HUES48 (cell line): ENCODE data around the gene KDM2B.

Experiments
- H3K27ac ChIP-seq: one replicate; pipeline ENCODE4 v1.7.0; 2013; ENCODE audit warnings: low read depth, low read length, inconsistent platforms
- H3K27me3 ChIP-seq: 2 replicates; pipeline ENCODE4 v1.6.1; 2013; ENCODE audit warnings: mild to moderate bottlenecking, low read length; ENCODE audit not compliant: control insufficient read depth, insufficient read depth
- H3K36me3 ChIP-seq: 2 replicates; pipeline ENCODE4 v1.6.1; 2013; ENCODE audit warnings: low read length; ENCODE audit not compliant: control insufficient read depth, insufficient read depth
- H3K4me1 ChIP-seq: 2 replicates; pipeline ENCODE4 v1.6.1; 2013; ENCODE audit warnings: mild to moderate bottlenecking, low read length; ENCODE audit not compliant: control insufficient read depth, insufficient read depth
- H3K4me3 ChIP-seq: 2 replicates; pipeline ENCODE4 v1.5.1; 2013; ENCODE audit warnings: mild to moderate bottlenecking, low read depth, low read length
- H3K9ac ChIP-seq: 2 replicates; pipeline ENCODE4 v1.6.1; 2013; ENCODE audit warnings: mild to moderate bottlenecking, low read depth, low read length, moderate library complexity
- H3K9me3 ChIP-seq: 2 replicates; pipeline ENCODE4 v1.6.1; 2013; ENCODE audit warnings: low read length; ENCODE audit not compliant: control insufficient read depth, insufficient read depth

The KDM2B gene

GRCh38 chr12:121470751-121471150 is 110.1 kb downstream of the KDM2B start:
- H3K9me3 ChIP-seq, result no peaks in the 10 kb centered on the region
- no peak overlapping the region for H3K27ac ChIP-seq

GRCh38 chr12:121468499-121468801 is 112.4 kb downstream of the KDM2B start:
- Histone ChIP-seq H3K36me3 (peaks cover 6% of the 10 kb centered on the region; the same call in 1 of the 2 replicates), H3K4me1 (peaks cover 14% of the 10 kb centered on the region), H3K9me3 (no peaks in the 10 kb centered on the region), H3K27me3 (no peaks in the 10 kb centered on the region; the same call in 1 of the 2 replicates), H3K27ac (peak overlapping the region; percentile 78), H3K4me3 (no peak overlapping the region), H3K9ac (no peak overlapping the region)

More at GRCh38 chr12:121470751-121471150, 110.1 kb downstream of the KDM2B start:
- Histone ChIP-seq H3K4me1 (peaks cover 11% of the 10 kb centered on the region), H3K4me3 (no peak overlapping the region), H3K9ac (no peak overlapping the region), H3K27me3 (no peaks in the 10 kb centered on the region; the same call in 1 of the 2 replicates), H3K36me3 (no peaks in the 10 kb centered on the region; the same call in 1 of the 2 replicates)

- H3K27me3 ChIP-seq, result no peaks in the 10 kb centered on the region; the same call in 1 of the 2 replicates
- H3K9me3 ChIP-seq, result no peaks in the 10 kb centered on the region
- H3K4me3 ChIP-seq, result peak overlapping the region; percentile 77
- peak overlapping the region; percentile 78 for H3K9ac ChIP-seq
- H3K27ac ChIP-seq, result peak overlapping the region; percentile 78
- peaks cover 6% of the 10 kb centered on the region; the same call in 1 of the 2 replicates for H3K36me3 ChIP-seq
- peaks cover 14% of the 10 kb centered on the region for H3K4me1 ChIP-seq
Observed at GRCh38 chr12:121467638-121468498, 113.0 kb downstream of the KDM2B start.

- Histone ChIP-seq H3K4me1 (peaks cover 14% of the 10 kb centered on the region), H3K27me3 (no peaks in the 10 kb centered on the region; the same call in 1 of the 2 replicates), H3K36me3 (peaks cover 6% of the 10 kb centered on the region; the same call in 1 of the 2 replicates), H3K9ac (peak overlapping the region; percentile 78), H3K9me3 (no peaks in the 10 kb centered on the region), H3K27ac (peak overlapping the region; percentile 55), H3K4me3 (peak overlapping the region; percentile 77)
Observed at GRCh38 chr12:121466794-121467637, 113.8 kb downstream of the KDM2B start.

GRCh38 chr12:121465921-121466793 is 114.7 kb downstream of the KDM2B start:
- Histone ChIP-seq H3K4me3 (peak overlapping the region; percentile 68), H3K9ac (no peak overlapping the region; the same call in 1 of the 2 replicates), H3K36me3 (peaks cover 6% of the 10 kb centered on the region; the same call in 1 of the 2 replicates), H3K9me3 (no peaks in the 10 kb centered on the region), H3K27me3 (no peaks in the 10 kb centered on the region; the same call in 1 of the 2 replicates), H3K27ac (no peak overlapping the region), H3K4me1 (peaks cover 14% of the 10 kb centered on the region)

DNA sequence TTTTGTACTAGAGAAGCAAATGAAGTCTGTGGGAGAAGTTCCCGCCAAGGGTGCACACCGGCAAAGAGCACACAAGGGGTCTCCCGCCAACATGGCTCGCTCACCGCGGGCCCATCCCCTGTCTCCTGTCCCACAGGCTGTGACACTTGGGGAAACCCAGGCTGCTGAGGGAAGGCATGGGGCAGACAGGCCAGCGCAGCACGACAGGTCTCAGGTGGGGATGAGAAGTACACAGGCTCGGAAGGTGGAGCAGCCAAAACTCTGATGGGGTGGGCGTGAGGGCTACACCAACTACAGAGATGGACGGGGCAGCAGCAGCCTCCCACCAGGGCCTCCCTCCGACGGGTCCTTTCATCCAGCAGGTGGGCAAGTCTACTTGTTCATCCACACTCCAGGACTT is 116.5 kb downstream of the KDM2B start:
- Histone ChIP-seq H3K4me1 (peaks cover 14% of the 10 kb centered on the region), H3K4me3 (no peak overlapping the region), H3K9ac (no peak overlapping the region)

GRCh38 chr12:121461048-121461447 is 119.8 kb downstream of the KDM2B start:
- Histone ChIP-seq H3K27me3 (no peaks in the 10 kb centered on the region; the same call in 1 of the 2 replicates), H3K4me3 (no peak overlapping the region), H3K4me1 (peaks cover 6% of the 10 kb centered on the region), H3K9me3 (no peaks in the 10 kb centered on the region), H3K9ac (no peak overlapping the region), H3K36me3 (peaks cover 6% of the 10 kb centered on the region; the same call in 1 of the 2 replicates), H3K27ac (no peak overlapping the region)

More for the DNA sequence above, 116.5 kb downstream of the KDM2B start:
- Histone ChIP-seq H3K27ac (no peak overlapping the region), H3K36me3 (peaks cover 6% of the 10 kb centered on the region; the same call in 1 of the 2 replicates), H3K9me3 (no peaks in the 10 kb centered on the region), H3K27me3 (no peaks in the 10 kb centered on the region; the same call in 1 of the 2 replicates)

DNA sequence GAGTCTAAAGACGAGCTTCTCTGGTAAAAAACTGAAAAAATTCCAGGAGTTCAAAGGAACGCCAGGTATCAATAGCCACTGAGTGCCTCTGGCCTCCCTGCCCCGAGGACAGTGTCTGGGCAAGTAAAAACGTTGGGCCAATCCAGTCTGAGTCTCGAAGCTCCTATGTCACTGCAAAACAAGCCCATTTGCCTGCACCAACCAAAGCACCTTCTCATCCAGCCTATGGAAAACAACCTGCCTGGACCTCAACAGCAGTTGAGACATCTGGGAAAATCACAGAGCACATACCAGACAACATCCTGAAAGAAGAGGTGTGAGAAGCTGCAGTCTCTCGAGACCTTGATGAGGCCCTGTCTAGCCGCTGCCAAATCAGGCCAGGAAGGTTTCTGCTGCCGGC is 124.3 kb downstream of the KDM2B start:
- Histone ChIP-seq H3K27ac (no peak overlapping the region), H3K4me3 (no peak overlapping the region), H3K9me3 (no peaks in the 10 kb centered on the region), H3K36me3 (peaks cover 18% of the 10 kb centered on the region), H3K9ac (no peak overlapping the region), H3K4me1 (no peaks in the 10 kb centered on the region), H3K27me3 (no peaks in the 10 kb centered on the region)

DNA sequence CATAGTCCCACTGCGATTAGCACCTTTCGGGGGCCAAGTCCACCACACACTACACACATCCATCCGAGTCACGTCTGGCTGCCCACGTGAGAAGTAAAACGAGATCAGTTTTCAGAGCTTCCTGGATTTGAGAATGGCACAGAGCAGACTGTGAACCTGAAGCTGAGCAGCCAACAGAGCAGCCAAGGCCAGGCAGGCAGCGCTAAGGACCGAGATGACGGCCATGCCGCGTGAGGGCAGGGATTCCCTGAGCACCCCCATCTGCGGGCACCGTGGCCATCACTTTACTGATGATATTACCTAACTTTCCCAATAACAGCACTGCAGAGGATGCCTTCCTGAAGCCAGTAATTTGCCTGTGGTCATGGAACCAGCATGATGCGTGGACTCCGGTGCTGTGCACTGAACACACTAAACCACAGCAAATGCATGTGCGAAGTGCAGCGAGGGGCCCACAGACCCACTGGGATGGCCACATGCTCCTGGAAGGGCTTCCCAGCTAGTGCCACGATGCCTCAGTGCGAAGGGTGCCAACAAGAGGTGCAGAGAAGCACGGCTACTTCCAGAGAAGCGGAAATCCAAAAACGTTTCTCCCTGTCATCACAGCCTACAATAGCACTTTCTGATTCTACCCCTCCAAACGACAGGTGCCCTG is 124.9 kb downstream of the KDM2B start:
- no peaks in the 10 kb centered on the region for H3K27me3 ChIP-seq
- peaks cover 18% of the 10 kb centered on the region for H3K36me3 ChIP-seq
- H3K9ac ChIP-seq, result no peak overlapping the region
- H3K9me3 ChIP-seq, result no peaks in the 10 kb centered on the region
- H3K4me3 ChIP-seq, result no peak overlapping the region
- H3K4me1 ChIP-seq, result no peaks in the 10 kb centered on the region
- no peak overlapping the region for H3K27ac ChIP-seq

DNA sequence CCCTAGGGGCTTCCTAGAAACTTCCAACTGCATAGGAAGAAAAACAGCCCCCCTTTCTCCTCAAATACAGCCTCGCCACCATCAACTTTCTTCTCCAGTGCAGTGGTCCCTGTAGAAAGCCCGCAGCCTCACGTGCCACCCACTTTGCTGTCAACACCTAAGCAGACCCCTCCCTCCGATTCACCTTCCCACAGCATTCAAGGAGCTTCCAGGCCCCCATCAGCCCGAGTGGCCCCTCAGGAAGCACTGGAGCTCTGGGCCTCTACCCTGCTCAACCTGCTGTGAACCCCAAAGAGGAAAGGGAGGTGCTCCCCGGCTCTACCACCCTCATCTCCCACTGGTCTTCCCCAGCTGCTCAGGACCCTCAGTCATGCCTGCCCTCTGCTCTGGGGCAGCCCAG is 125.9 kb downstream of the KDM2B start:
- no peaks in the 10 kb centered on the region for H3K9me3 ChIP-seq
- no peaks in the 10 kb centered on the region for H3K27me3 ChIP-seq
- no peak overlapping the region for H3K4me3 ChIP-seq
- H3K4me1 ChIP-seq, result no peaks in the 10 kb centered on the region
- H3K27ac ChIP-seq, result no peak overlapping the region
- no peak overlapping the region for H3K9ac ChIP-seq
- peaks cover 18% of the 10 kb centered on the region for H3K36me3 ChIP-seq
